HCT116 (cell line): ENCODE results near the gene CRIP1. TPM values are rescaled to one million over a fixed set of nuclear protein-coding genes. Genes with fewer than 3 reads are reported as not detected.

ENCODE experiments used
- ATAC-seq: fragments of 200-7000 bp; cut with Tn5 transposase; 2 replicates; pipeline ENCODE4 v1.9.1; 2020; ENCODE audit warnings: mild to moderate bottlenecking, moderate library complexity
- BruUV-seq: library from RNA; stranded (reverse); fragments of 400-500 nt; replicated peaks from 2 replicates; lab custom pipeline; 2021; lab: Mats Ljungman, UMichigan
- CTCF ChIA-PET: fragments of 300-600 bp; sonication (Branson Sonifier 250); formaldehyde crosslinking; loops from one replicate; lab custom pipeline; 2021; ENCODE audit warnings: antibody characterized with exemption; lab: Charles Lee
- POLR2A ChIA-PET: fragments of 300-600, 350-600 bp; sonication (Branson Sonifier 250); formaldehyde crosslinking; loops from one replicate; lab custom pipeline; 2021; ENCODE audit warnings: antibody characterized with exemption; lab: Charles Lee
- RAD21 ChIA-PET, 2 experiments: fragments of 300-600 bp; sonication (Branson Sonifier 250); formaldehyde crosslinking; loops; one replicate each; lab custom pipeline; 2023; ENCODE audit warnings: low total read pairs in 2 of 2; ENCODE audit not compliant: uncharacterized antibody in 2 of 2, unreplicated experiment in 2 of 2, low non-redundant PET in 1 of 2; lab: Charles Lee
- DNase-seq: peaks from one replicate; pipeline ENCODE4 v3.0.0-alpha.2; 2010; ENCODE audit warnings: low read depth, low spot score
- H2AFZ ChIP-seq: fragments of 200-600 bp; shearing (Covaris generic), sonication (generic); 2 replicates; pipeline ENCODE4 v1.6.1; 2017; ENCODE audit warnings: low read depth, mixed run types, mixed read lengths, antibody characterized with exemption, low read length; ENCODE audit not compliant: poor library complexity, severe bottlenecking
- H3K27ac ChIP-seq: 2 replicates; pipeline ENCODE4 v1.5.1; 2012; ENCODE audit warnings: low read depth, low read length
- H3K27me3 ChIP-seq: fragments of 200-600 bp; sonication (generic); 2 replicates; pipeline ENCODE4 v1.6.1; 2016; ENCODE audit warnings: mixed run types, low read length, mixed read lengths; ENCODE audit not compliant: insufficient read depth
- H3K36me3 ChIP-seq, 2 experiments: fragments of 200-500 bp in 1 of 2; fragments of 200-600 bp in 1 of 2; sonication (Bioruptor generic) in 1 of 2; sonication (generic) in 1 of 2; 2 replicates each; pipeline versions ENCODE4 v1.5.1 to v1.6.1; 2014 to 2016; ENCODE audit warnings: low read length in 2 of 2, inconsistent platforms in 1 of 2, mixed read lengths in 1 of 2, mixed run types in 1 of 2; ENCODE audit not compliant: insufficient read depth in 2 of 2, control insufficient read depth in 1 of 2
- H3K4me1 ChIP-seq, 2 experiments: fragments of 200-600 bp in 1 of 2; sonication (generic) in 1 of 2; 2 replicates each; pipeline versions ENCODE4 v1.5.1 to v1.6.1; 2012 to 2017; ENCODE audit warnings: low read length in 2 of 2, inconsistent platforms in 1 of 2, mild to moderate bottlenecking in 1 of 2, mixed read lengths in 1 of 2, mixed run types in 1 of 2, moderate library complexity in 1 of 2; ENCODE audit not compliant: insufficient read depth in 2 of 2, control insufficient read depth in 1 of 2
- H3K4me2 ChIP-seq: fragments of 200-600 bp; sonication (generic); 2 replicates; pipeline ENCODE4 v1.6.1; 2017; ENCODE audit warnings: mixed run types, low read length, mixed read lengths
- H3K4me3 ChIP-seq, 2 experiments: fragments of 200-600 bp in 1 of 2; sonication (generic) in 1 of 2; replicated peaks in 1 of 2; 2 replicates each; pipeline ENCODE4 v1.5.1; 2011 to 2016; ENCODE audit warnings: low read length in 2 of 2, control low read depth in 1 of 2, low read depth in 1 of 2, mild to moderate bottlenecking in 1 of 2, mixed read lengths in 1 of 2, mixed run types in 1 of 2
- H3K79me2 ChIP-seq: fragments of 200-600 bp; sonication (generic); 2 replicates; pipeline ENCODE4 v1.6.1; 2017; ENCODE audit warnings: mild to moderate bottlenecking, mixed run types, low read length, moderate library complexity, mixed read lengths; ENCODE audit not compliant: insufficient read depth
- H3K9ac ChIP-seq: fragments of 200-600 bp; sonication (generic); 2 replicates; pipeline ENCODE4 v1.6.1; 2016; ENCODE audit warnings: low read length, mixed read lengths
- H3K9me2 ChIP-seq: fragments of 200-600 bp; sonication (generic), shearing (Covaris generic); 2 replicates; pipeline ENCODE4 v1.6.1; 2017; ENCODE audit warnings: mixed run types, mild to moderate bottlenecking, moderate library complexity; ENCODE audit not compliant: insufficient read depth
- H3K9me3 ChIP-seq, 2 experiments: fragments of 200-500 bp in 1 of 2; fragments of 200-600 bp in 1 of 2; sonication (Bioruptor generic) in 1 of 2; sonication (generic) in 1 of 2; 2 replicates each; pipeline ENCODE4 v1.6.1; 2014 to 2017; ENCODE audit warnings: low read length in 2 of 2, mixed read lengths in 2 of 2, inconsistent platforms in 1 of 2, low read depth in 1 of 2, mild to moderate bottlenecking in 1 of 2, mixed run types in 1 of 2, moderate library complexity in 1 of 2; ENCODE audit not compliant: control insufficient read depth in 1 of 2, insufficient read depth in 1 of 2
- H4K20me1 ChIP-seq: fragments of 200-600 bp; sonication (generic), shearing (Covaris generic); 2 replicates; pipeline ENCODE4 v1.6.1; 2017; ENCODE audit warnings: mixed run types, mild to moderate bottlenecking, moderate library complexity; ENCODE audit not compliant: insufficient read depth
- RAD21 ChIP-seq: IDR thresholded peaks from 2 replicates; pipeline ENCODE4 v1.6.1; 2012; ENCODE audit warnings: low read depth, mild to moderate bottlenecking
- SIN3A ChIP-seq: IDR thresholded peaks from 2 replicates; pipeline ENCODE4 v1.6.1; 2012; ENCODE audit warnings: low read depth
- SP1 ChIP-seq: IDR thresholded peaks from 2 replicates; pipeline ENCODE4 v1.6.1; 2012; ENCODE audit warnings: low read depth
- intact Hi-C: fragments of 100-400 bp; cut with micrococcal nuclease; formaldehyde crosslinking; loops from 2 replicates; pipeline ENCODE4 v1.10.0; 2022
- total RNA-seq: library from RNA; stranded (reverse); gene quantifications from one replicate; pipeline ENCODE4 v1.2.1, GENCODE V29; 2021; ENCODE audit not compliant: unreplicated experiment

CRIP1 gene
- total RNA-seq, 1 experiment from 2014 or later, result 260 TPM

DNA sequence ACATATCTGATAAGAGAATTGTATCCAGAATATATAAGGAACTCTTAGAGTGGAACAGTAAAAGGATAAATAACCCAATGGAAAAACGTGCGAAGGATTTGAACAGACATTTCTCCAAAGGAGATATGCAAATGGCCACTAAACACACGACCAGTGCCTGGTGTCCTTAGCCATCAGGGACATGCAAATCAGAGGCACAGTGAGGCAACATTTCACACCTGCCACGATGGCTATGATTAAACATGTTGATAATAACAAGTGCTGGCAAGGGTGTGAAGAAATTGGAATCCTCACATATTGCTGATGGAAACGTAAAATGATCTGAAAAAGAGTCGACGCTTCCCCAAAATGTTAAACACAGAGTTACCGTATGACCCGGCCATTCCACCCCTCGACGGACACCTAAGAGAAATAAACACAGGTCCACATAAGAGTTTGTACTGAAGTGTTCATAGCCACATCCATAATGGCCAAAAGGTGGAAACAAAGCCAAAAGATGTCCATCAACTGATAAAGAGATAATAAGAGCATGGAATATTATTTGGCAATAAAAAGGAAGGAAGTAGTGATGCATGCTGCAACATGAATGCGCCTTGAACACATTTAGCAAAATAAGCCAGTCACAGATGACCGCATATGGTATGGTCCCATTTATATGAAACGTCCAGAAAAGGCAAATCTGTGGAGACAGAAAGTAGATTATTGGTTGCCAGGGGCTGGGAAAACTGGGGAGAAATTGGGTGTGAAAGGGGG is 33.4 kb downstream of the CRIP1 start:
- intact Hi-C loops, result no loop called here
- TF ChIP-seq SIN3A (no peak), RAD21 (no peak)
- Histone ChIP-seq H3K4me3 (no peak overlapping the region), H3K9me3 (peaks cover 4 to 6% of the 10 kb centered on the region in 2 experiments; a peak in 1 of 4 replicates), H3K9ac (no peak overlapping the region), H2AFZ (no peak overlapping the region), H3K9me2 (no peaks in the 10 kb centered on the region), H3K4me1 (no peaks in the 10 kb centered on the region), H4K20me1 (no peaks in the 10 kb centered on the region), H3K27me3 (no peaks in the 10 kb centered on the region), H3K27ac (no peak overlapping the region), H3K79me2 (no peaks in the 10 kb centered on the region), H3K36me3 (no peaks in the 10 kb centered on the region), H3K4me2 (no peak overlapping the region)
- ChIA-PET CTCF (no interaction called here), RAD21 (no interaction called here), POLR2A (no interaction called here)
- no peak for ATAC-seq
- no TSS peak for BruUV-seq
- no peak for DNase-seq

DNA sequence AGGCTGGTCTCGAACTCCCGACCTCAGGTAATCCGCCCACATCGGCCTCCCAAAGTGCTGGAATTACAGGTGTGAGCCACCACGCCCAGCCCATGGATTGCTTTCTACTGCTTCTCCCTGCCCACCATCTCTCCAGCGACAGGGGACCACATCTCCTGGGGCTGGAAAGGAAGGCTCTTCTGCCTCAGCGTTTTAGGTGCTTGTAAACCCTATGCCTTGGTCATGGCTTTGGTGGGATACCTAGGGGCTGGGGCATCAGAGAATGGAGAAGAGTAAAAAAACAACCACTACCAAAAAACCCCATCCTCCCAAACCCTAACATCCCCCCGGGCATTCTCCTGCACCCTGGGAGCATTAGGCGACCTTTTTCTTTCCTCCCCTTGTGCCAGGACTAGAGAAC is 38.6 kb downstream of the CRIP1 start:
- no peaks in the 10 kb centered on the region for H4K20me1 ChIP-seq
- ChIA-PET CTCF (no interaction called here), RAD21 (interaction anchor here in 1 of 2 experiments (0.6 kb wide), 1 partner anchor 36 kb away, joined by 3 read pairs; no protein-coding TSS in a partner anchor), POLR2A (interaction anchor here (0.6 kb wide), 1 partner anchor 117 kb away, joined by 6 read pairs; no protein-coding TSS in a partner anchor)
- H3K4me2 ChIP-seq, result peak overlapping the region; percentile 72; the same call in 1 of the 2 replicates
- H3K36me3 ChIP-seq, result no peaks in the 10 kb centered on the region
- BruUV-seq, result no TSS peak
- TF ChIP-seq SP1 (no peak), RAD21 (no peak)
- H3K9ac ChIP-seq, result no peak overlapping the region
- peaks cover 8 to 23% of the 10 kb centered on the region in 2 experiments; a peak in 3 of 4 replicates for H3K4me1 ChIP-seq
- no peaks in the 10 kb centered on the region for H3K9me2 ChIP-seq
- no peak for DNase-seq
- no peaks in the 10 kb centered on the region for H3K9me3 ChIP-seq
- H3K79me2 ChIP-seq, result no peaks in the 10 kb centered on the region
- peak overlapping the region; percentile 54 for H2AFZ ChIP-seq
- intact Hi-C loops, result loop anchor here (5.0 kb wide), 1 partner anchor 33 kb away; the partner anchor contains the start of gene TEDC1
- no peak for ATAC-seq
- H3K4me3 ChIP-seq, result no peak overlapping the region
- no peaks in the 10 kb centered on the region for H3K27me3 ChIP-seq
- no peak overlapping the region for H3K27ac ChIP-seq
